CD14-positive monocyte (primary cell): ENCODE data around the gene CGB2. TPM values are rescaled to one million over a fixed set of nuclear protein-coding genes. Genes with fewer than 3 reads are reported as not detected.

Experiments used
- DNase-seq, 3 donors: peaks; one replicate each; pipeline ENCODE4 v3.0.0-alpha.2; 2011 to 2022
- H2AFZ ChIP-seq: 2 replicates; pipeline ENCODE4 v1.6.0; 2012; ENCODE audit warnings: mild to moderate bottlenecking, low read depth, low read length, inconsistent platforms; ENCODE audit not compliant: insufficient read depth, poor library complexity, severe bottlenecking
- H3K27ac ChIP-seq, 2 donors: 1 replicate in 1 of 2; 2 replicates in 1 of 2; pipeline ENCODE4 v1.5.1; 2012 to 2013; ENCODE audit warnings: low read length in 2 of 2, control low read depth in 1 of 2, inconsistent platforms in 1 of 2, low read depth in 1 of 2, mild to moderate bottlenecking in 1 of 2
- H3K27me3 ChIP-seq, 2 donors: one replicate each; pipeline versions ENCODE4 v1.6.0 to v1.6.1; 2011 to 2013; ENCODE audit warnings: low read length in 2 of 2; ENCODE audit not compliant: control insufficient read depth in 2 of 2, insufficient read depth in 2 of 2
- H3K36me3 ChIP-seq, 2 donors: replicated peaks in 1 of 2; 1 replicate in 1 of 2; 2 replicates in 1 of 2; pipeline versions ENCODE4 v1.5.1 to v1.6.1; 2012 to 2013; ENCODE audit warnings: low read length in 2 of 2, control low read depth in 1 of 2, inconsistent platforms in 1 of 2, mild to moderate bottlenecking in 1 of 2; ENCODE audit not compliant: insufficient read depth in 2 of 2, control insufficient read depth in 1 of 2
- H3K4me1 ChIP-seq, 2 donors: 1 replicate in 1 of 2; 2 replicates in 1 of 2; pipeline versions ENCODE4 v1.5.1 to v1.6.1; 2012 to 2013; ENCODE audit warnings: low read length in 2 of 2, control low read depth in 1 of 2, inconsistent platforms in 1 of 2, mild to moderate bottlenecking in 1 of 2, moderate library complexity in 1 of 2; ENCODE audit not compliant: insufficient read depth in 2 of 2, control insufficient read depth in 1 of 2
- H3K4me2 ChIP-seq: replicated peaks from 2 replicates; pipeline ENCODE3; 2012; ENCODE audit warnings: low read length, moderate library complexity, mild to moderate bottlenecking; ENCODE audit not compliant: poor library complexity, severe bottlenecking; ENCODE audit errors: extremely low read depth
- H3K4me3 ChIP-seq, 3 experiments: fragments of 200-600 bp in 1 of 3; sonication (generic) in 1 of 3; replicated peaks in 1 of 3; 1 replicate in 2 of 3; 2 replicates in 1 of 3; pipeline ENCODE4 v1.5.1; 2011 to 2013; ENCODE audit warnings: low read length in 3 of 3, mild to moderate bottlenecking in 3 of 3, control low read depth in 2 of 3, low read depth in 2 of 3, inconsistent platforms in 1 of 3, moderate library complexity in 1 of 3
- H3K79me2 ChIP-seq: 2 replicates; pipeline ENCODE4 v1.6.0; 2012; ENCODE audit warnings: mild to moderate bottlenecking, control low read depth, inconsistent platforms, low read length, moderate library complexity; ENCODE audit not compliant: insufficient read depth
- H3K9ac ChIP-seq: 2 replicates; pipeline ENCODE4 v1.6.0; 2017; ENCODE audit warnings: low read length, mild to moderate bottlenecking; ENCODE audit not compliant: insufficient read depth, poor library complexity, severe bottlenecking
- H3K9me3 ChIP-seq, 2 donors: replicated peaks in 1 of 2; 1 replicate in 1 of 2; 2 replicates in 1 of 2; pipeline versions ENCODE4 v1.5.1 to v1.6.1; 2012 to 2013; ENCODE audit warnings: low read length in 2 of 2, control low read depth in 1 of 2; ENCODE audit not compliant: control insufficient read depth in 1 of 2, insufficient read depth in 1 of 2
- H4K20me1 ChIP-seq: 2 replicates; pipeline ENCODE4 v1.6.0; 2012; ENCODE audit warnings: mild to moderate bottlenecking, low read length, control low read depth, moderate library complexity; ENCODE audit not compliant: insufficient read depth
- H3K27ac Mint-ChIP-seq, 7 donors: one replicate each; pipeline ENCODE4 v1.8.0; 2020; ENCODE audit warnings: mild to moderate bottlenecking in 7 of 7, mixed read lengths in 7 of 7, moderate library complexity in 6 of 7, inconsistent platforms in 2 of 7
- H3K27me3 Mint-ChIP-seq, 3 donors: one replicate each; pipeline ENCODE4 v1.8.0; 2021 to 2022; ENCODE audit warnings: low read depth in 3 of 3, mild to moderate bottlenecking in 3 of 3, mixed read lengths in 3 of 3, moderate library complexity in 3 of 3, inconsistent platforms in 1 of 3
- H3K36me3 Mint-ChIP-seq, 2 donors: one replicate each; pipeline ENCODE4 v1.8.0; 2020; ENCODE audit warnings: mixed read lengths in 2 of 2, inconsistent platforms in 1 of 2, mild to moderate bottlenecking in 1 of 2
- H3K4me1 Mint-ChIP-seq: one replicate; pipeline ENCODE4 v1.8.0; 2020; ENCODE audit warnings: mild to moderate bottlenecking, mixed read lengths
- H3K4me3 Mint-ChIP-seq, 2 donors: one replicate each; pipeline ENCODE4 v1.8.0; 2020; ENCODE audit warnings: mild to moderate bottlenecking in 2 of 2, mixed read lengths in 2 of 2, moderate library complexity in 1 of 2
- H3K9me3 Mint-ChIP-seq, 7 donors: one replicate each; pipeline ENCODE4 v1.8.0; 2020 to 2022; ENCODE audit warnings: mixed read lengths in 7 of 7, mild to moderate bottlenecking in 6 of 7, moderate library complexity in 6 of 7, inconsistent platforms in 2 of 7
- WGBS: methylation state at CpG from one replicate; pipeline ENCODE4 v1.1.5; 2013; ENCODE audit warnings: missing lambda C conversion rate; ENCODE audit not compliant: insufficient coverage; 5-methylcytosine and 5-hydroxymethylcytosine counted together
- intact Hi-C, 2 donors: fragments of 100-400 bp; cut with micrococcal nuclease; formaldehyde crosslinking; loops; one replicate each; pipeline versions ENCODE4 v1.15.0 to v1.15.1; 2023
- polyA plus RNA-seq, 3 donors: library from polyadenylated mRNA; depleted of rRNA in 1 of 3; unstranded in 2 of 3; stranded (reverse) in 1 of 3; fragments of 300-500 nt in 2 of 3; fragments of >200 nt in 1 of 3; fragmentation: Illumina TruSeq in 2 of 3; gene quantifications; 1 replicate in 2 of 3; 2 replicates in 1 of 3; pipeline ENCODE4 v1.2.3, GENCODE V29; 2012 to 2021
- TF ChIP-seq, protein P1 (sequence below): fragments of 200-600 bp; IDR thresholded peaks from one replicate; pipeline ENCODE4 v1.8.0; 2022; ENCODE audit warnings: antibody characterized with exemption, mild to moderate bottlenecking

Gene CGB2
- polyA plus RNA-seq, 3 donors: not detected

DNA sequence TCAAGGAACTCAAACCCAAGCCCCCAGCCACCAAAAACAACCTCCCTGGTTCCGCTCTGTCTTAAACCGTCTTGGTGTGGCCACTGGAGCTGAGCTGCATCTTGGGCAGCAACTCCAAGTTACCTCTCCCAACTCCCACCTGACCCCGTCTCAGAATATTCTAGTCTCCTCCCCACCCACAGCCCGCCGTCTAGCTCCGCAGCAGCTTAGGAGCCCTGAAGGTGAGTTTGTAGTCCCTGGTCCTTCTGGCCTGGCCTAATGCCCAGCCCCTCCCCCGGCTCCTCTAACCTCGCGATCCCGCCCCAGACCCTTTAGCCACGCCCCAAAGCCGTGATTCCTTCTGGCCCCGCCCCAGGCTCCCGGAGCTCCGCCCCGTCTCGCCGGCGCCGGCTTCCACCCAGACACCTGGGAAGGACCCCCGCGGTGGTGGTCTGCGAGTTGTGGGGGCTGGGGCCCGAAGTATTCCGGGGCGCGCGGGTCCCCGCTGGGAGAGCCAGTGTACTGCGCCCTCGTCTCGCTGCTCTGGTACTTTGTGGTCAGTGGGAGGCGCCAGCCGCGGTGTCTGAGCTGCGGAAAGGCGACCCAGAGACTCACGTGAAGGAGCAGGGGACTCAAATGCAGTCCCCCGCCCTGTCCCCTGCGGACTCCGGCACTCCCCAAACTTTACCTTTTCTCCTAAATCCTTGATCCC, 12.3 kb upstream of the CGB2 start:
- Histone ChIP-seq H2AFZ (peak overlapping the region; percentile 78), H3K4me2 (peak overlapping the region; percentile 79), H3K27me3 (peaks cover 14 to 49% of the 10 kb centered on the region in 2 donors), H4K20me1 (no peaks in the 10 kb centered on the region), H3K4me1 (peaks cover 24 to 29% of the 10 kb centered on the region in 2 donors), H3K79me2 (no peaks in the 10 kb centered on the region), H3K9ac (no peak overlapping the region), H3K9me3 (no peaks in the 10 kb centered on the region), H3K4me3 (peak overlapping the region; percentile 18 to 76 (median 50)), H3K36me3 (peaks cover 17 to 18% of the 10 kb centered on the region in 2 donors), H3K27ac (no peak overlapping the region)
- H3K27me3 Mint-ChIP-seq: peaks cover 36 to 48% (median 48%) of the 10 kb centered on the region in 3 donors
- H3K4me1 Mint-ChIP-seq: peaks cover 29% of the 10 kb centered on the region
- peak overlapping the region; percentile 91 to 96 for H3K4me3 Mint-ChIP-seq
- H3K27ac Mint-ChIP-seq: peak overlapping the region in 2 of 7 donors; percentile 19 to 79
- WGBS: 7% methylated on average over 36 of the region's 41 CpGs
- TF ChIP-seq, protein P1, sequence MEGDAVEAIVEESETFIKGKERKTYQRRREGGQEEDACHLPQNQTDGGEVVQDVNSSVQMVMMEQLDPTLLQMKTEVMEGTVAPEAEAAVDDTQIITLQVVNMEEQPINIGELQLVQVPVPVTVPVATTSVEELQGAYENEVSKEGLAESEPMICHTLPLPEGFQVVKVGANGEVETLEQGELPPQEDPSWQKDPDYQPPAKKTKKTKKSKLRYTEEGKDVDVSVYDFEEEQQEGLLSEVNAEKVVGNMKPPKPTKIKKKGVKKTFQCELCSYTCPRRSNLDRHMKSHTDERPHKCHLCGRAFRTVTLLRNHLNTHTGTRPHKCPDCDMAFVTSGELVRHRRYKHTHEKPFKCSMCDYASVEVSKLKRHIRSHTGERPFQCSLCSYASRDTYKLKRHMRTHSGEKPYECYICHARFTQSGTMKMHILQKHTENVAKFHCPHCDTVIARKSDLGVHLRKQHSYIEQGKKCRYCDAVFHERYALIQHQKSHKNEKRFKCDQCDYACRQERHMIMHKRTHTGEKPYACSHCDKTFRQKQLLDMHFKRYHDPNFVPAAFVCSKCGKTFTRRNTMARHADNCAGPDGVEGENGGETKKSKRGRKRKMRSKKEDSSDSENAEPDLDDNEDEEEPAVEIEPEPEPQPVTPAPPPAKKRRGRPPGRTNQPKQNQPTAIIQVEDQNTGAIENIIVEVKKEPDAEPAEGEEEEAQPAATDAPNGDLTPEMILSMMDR: no peak
- peak; percentile 29 to 37 (median 34) for DNase-seq
- intact Hi-C loops: no loop called here
- peaks cover 24 to 28% of the 10 kb centered on the region in 2 donors for H3K36me3 Mint-ChIP-seq
- peaks cover 0 to 10% (median 5%) of the 10 kb centered on the region in 7 donors for H3K9me3 Mint-ChIP-seq

DNA sequence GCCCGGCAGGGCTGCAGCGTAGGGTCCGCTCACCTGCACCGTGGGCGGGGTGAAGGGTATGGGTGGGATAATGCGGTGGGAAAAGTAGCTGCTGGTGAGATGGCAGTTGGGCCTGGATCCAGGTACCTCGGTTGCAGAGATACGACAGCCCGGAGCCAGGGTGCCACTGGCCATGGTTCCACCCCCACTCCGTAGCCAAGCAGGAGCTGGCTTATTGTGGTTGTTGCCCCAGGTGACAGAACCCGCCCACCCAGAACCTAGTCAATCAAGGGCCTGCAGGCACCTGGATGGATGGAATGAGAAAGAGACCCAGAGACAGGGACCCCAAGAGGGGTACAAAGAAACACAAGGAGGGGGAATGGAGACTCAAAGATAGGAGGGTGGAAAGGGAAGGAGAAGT, 11.3 kb upstream of the CGB2 start:
- intact Hi-C loops: no loop called here

More for the DNA sequence above, 11.3 kb upstream of the CGB2 start:
- Histone ChIP-seq H3K27ac (no peak overlapping the region), H4K20me1 (no peaks in the 10 kb centered on the region), H3K79me2 (no peaks in the 10 kb centered on the region), H3K4me2 (no peak overlapping the region), H3K9ac (no peak overlapping the region), H3K4me1 (peaks cover 24 to 29% of the 10 kb centered on the region in 2 donors), H3K9me3 (no peaks in the 10 kb centered on the region), H3K27me3 (peaks cover 14 to 49% of the 10 kb centered on the region in 2 donors), H3K4me3 (no peak overlapping the region), H2AFZ (no peak overlapping the region), H3K36me3 (peaks cover 8 to 11% of the 10 kb centered on the region in 2 donors)
- TF ChIP-seq, protein P1: no peak
- H3K4me3 Mint-ChIP-seq: peak overlapping the region in 1 of 2 donors; percentile 55
- peaks cover 29% of the 10 kb centered on the region for H3K4me1 Mint-ChIP-seq
- H3K27me3 Mint-ChIP-seq: peaks cover 36 to 48% (median 48%) of the 10 kb centered on the region in 3 donors
- H3K36me3 Mint-ChIP-seq: peaks cover 18 to 19% of the 10 kb centered on the region in 2 donors
- H3K9me3 Mint-ChIP-seq: peaks cover 0 to 10% (median 5%) of the 10 kb centered on the region in 7 donors
- WGBS: 79% methylated on average over 10 of the region's 11 CpGs
- no peak for DNase-seq
- H3K27ac Mint-ChIP-seq: no peak overlapping the region
